SU-DHL-6 (cell line): Measurements from ENCODE around the gene CHRM1.
"Not testable (repeated sequence)": the region's sequence is repeated elsewhere in the genome, so short reads cannot be mapped to it uniquely, and the experiment has no call there.

ENCODE experiments used
- CTCF ChIP-seq: fragments of 200-600 bp; sonication (generic); IDR thresholded peaks from one replicate; pipeline ENCODE4 v1.5.1; 2017; ENCODE audit warnings: antibody characterized with exemption, mild to moderate bottlenecking, low read length, moderate library complexity; ENCODE audit not compliant: insufficient read depth, poor library complexity, severe bottlenecking
- EZH2phosphoT487 ChIP-seq: fragments of 200-600 bp; sonication (generic), shearing (Covaris generic); conservative IDR thresholded peaks from 2 replicates; pipeline ENCODE4 v1.6.1; 2018; ENCODE audit warnings: mild to moderate bottlenecking, antibody characterized with exemption, low read length, moderate library complexity, mixed read lengths

DNA sequence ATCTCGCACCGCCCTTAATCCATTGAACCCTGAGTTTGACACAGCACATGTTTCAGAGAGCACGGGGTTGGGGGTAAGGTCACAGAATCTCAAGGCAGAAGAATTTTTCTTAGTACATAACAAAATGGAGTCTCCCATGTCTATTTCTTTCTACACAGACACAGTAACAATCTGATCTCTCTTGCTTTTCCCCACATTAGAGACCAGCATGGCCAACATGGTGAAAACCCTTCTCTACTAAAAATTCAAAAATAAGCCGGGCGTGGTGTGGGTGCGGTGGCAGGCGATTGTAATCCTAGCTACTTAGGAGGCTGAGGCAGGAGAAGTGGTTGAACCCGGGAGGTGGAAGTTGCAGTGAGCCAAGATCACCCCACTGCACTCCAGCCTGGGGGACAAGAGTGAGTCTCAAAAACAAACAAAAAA lies 61.9 kb downstream of the CHRM1 start:
- not testable (repeated sequence) for TF ChIP-seq EZH2phosphoT487, CTCF
